Ishikawa (cell line): ENCODE measurements around the gene NNT.

ENCODE experiments used
- CEBPB ChIP-seq: IDR thresholded peaks from 2 replicates; pipeline ENCODE4 v1.6.1; 2012
- CREB1 ChIP-seq: IDR thresholded peaks from 2 replicates; pipeline ENCODE4 v1.6.1; 2012; ENCODE audit warnings: low read depth
- EGR1 ChIP-seq: IDR thresholded peaks from 2 replicates; pipeline ENCODE4 v1.6.1; 2012
- EP300 ChIP-seq: IDR thresholded peaks from 2 replicates; pipeline ENCODE4 v1.6.1; 2012; ENCODE audit warnings: borderline replicate concordance
- FOXM1 ChIP-seq: IDR thresholded peaks from 2 replicates; pipeline ENCODE4 v1.6.1; 2012; ENCODE audit warnings: low read depth, borderline replicate concordance
- MAX ChIP-seq: IDR thresholded peaks from 2 replicates; pipeline ENCODE4 v1.6.1; 2012
- NFIC ChIP-seq: IDR thresholded peaks from 2 replicates; pipeline ENCODE4 v1.6.1; 2012
- RAD21 ChIP-seq: IDR thresholded peaks from 2 replicates; pipeline ENCODE4 v1.6.1; 2012; ENCODE audit warnings: low read depth
- REST ChIP-seq: IDR thresholded peaks from 2 replicates; pipeline ENCODE4 v1.6.1; 2012; ENCODE audit warnings: low read depth, mild to moderate bottlenecking
- TAF1 ChIP-seq: IDR thresholded peaks from 2 replicates; pipeline ENCODE4 v1.6.1; 2012; ENCODE audit warnings: low read depth, mild to moderate bottlenecking
- TCF12 ChIP-seq: IDR thresholded peaks from 2 replicates; pipeline ENCODE4 v1.6.1; 2012; ENCODE audit warnings: low read depth
- TEAD4 ChIP-seq: IDR thresholded peaks from 2 replicates; pipeline ENCODE4 v1.6.1; 2012
- USF1 ChIP-seq: IDR thresholded peaks from 2 replicates; pipeline ENCODE4 v1.6.1; 2012
- YY1 ChIP-seq: IDR thresholded peaks from 2 replicates; pipeline ENCODE4 v1.6.1; 2012; ENCODE audit warnings: low read depth
- ZBTB7A ChIP-seq: IDR thresholded peaks from 2 replicates; pipeline ENCODE4 v1.6.1; 2012; ENCODE audit warnings: low read depth

Gene NNT

GRCh38 chr5:43638546-43638945 is 35.6 kb downstream of the NNT start:
- TF ChIP-seq TAF1: no peak
- TF ChIP-seq REST: no peak
- no peak for TF ChIP-seq USF1
- TF ChIP-seq TEAD4: no peak
- TF ChIP-seq NFIC: no peak
- TF ChIP-seq YY1: no peak

- no peak for TF ChIP-seq FOXM1
- TF ChIP-seq NFIC: no peak
- no peak for TF ChIP-seq CEBPB
- no peak for TF ChIP-seq USF1
These were observed 36.6 kb downstream of the NNT start for GRCh38 chr5:43639566-43639965.

- TF ChIP-seq USF1 (no peak), YY1 (no peak), TEAD4 (no peak), TCF12 (no peak), CEBPB (no peak), REST (no peak), CREB1 (no peak), RAD21 (no peak), NFIC (no peak), FOXM1 (no peak), EGR1 (no peak), MAX (no peak)
These were observed 39.4 kb downstream of the NNT start for GRCh38 chr5:43642428-43642827.

GRCh38 chr5:43643327-43643726 is 40.3 kb downstream of the NNT start:
- TF ChIP-seq TCF12: no peak
- no peak for TF ChIP-seq CREB1
- no peak for TF ChIP-seq NFIC
- no peak for TF ChIP-seq ZBTB7A
- TF ChIP-seq TAF1: no peak
- TF ChIP-seq TEAD4: no peak
- TF ChIP-seq USF1: no peak
- no peak for TF ChIP-seq EP300
- no peak for TF ChIP-seq RAD21
- no peak for TF ChIP-seq FOXM1
- no peak for TF ChIP-seq MAX
- TF ChIP-seq YY1: no peak
- TF ChIP-seq REST: no peak
- no peak for TF ChIP-seq EGR1
- TF ChIP-seq CEBPB: no peak
